ENCODE measurements around the gene ATN1.
"Not testable (repeated sequence)": the region's sequence is repeated elsewhere in the genome, so short reads cannot be mapped to it uniquely, and the experiment has no call there.

Gene ATN1

DNA sequence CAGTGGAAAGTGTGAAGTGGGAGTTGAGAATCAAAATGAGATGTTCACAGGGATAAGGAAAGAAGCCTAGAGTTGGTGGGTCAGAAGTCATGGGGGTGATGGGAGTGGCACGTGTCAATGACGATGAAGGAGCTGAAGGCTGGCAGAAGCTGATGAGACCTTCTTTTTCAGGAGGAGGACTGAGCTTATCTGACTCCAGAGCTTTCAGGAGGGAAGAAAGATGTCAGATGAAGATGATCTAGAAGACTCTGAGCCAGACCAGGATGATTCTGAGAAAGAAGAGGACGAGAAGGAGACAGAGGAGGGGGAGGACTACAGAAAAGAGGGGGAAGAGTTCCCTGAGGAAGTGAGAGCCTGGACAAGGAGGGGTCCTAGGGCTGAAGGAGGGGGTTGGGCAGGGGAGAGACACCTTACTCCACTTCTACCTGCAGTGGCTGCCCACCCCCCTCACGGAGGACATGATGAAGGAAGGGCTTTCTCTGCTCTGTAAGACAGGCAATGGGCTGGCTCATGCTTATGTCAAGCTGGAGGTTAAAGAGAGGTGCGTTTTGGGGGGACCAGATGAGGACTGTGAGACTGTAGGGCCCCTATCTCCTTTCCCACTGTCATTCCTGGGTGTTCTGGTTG is 22.2 kb upstream of the ATN1 start:
- DNase-seq: no peak

DNA sequence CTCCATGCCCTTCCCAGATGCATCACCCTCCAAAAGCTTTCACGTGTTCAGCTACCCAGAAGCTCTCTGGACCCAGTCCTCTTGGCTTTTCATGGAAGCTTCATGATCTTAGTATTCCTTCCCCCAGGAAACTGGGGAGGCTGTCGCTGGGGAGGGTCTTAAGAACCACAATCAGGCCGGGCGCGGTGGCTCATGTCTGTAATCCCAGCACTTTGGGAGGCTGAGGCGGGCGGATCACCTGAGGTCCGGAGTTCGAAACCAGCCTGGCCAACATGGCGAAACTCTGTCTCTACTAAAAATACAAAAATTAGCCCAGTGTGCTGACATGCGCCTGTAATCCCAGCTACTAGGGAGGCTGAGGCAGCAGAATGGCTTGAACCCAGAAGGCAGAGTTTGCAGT is 19.6 kb upstream of the ATN1 start:
- DNase-seq: not testable (repeated sequence)

DNA sequence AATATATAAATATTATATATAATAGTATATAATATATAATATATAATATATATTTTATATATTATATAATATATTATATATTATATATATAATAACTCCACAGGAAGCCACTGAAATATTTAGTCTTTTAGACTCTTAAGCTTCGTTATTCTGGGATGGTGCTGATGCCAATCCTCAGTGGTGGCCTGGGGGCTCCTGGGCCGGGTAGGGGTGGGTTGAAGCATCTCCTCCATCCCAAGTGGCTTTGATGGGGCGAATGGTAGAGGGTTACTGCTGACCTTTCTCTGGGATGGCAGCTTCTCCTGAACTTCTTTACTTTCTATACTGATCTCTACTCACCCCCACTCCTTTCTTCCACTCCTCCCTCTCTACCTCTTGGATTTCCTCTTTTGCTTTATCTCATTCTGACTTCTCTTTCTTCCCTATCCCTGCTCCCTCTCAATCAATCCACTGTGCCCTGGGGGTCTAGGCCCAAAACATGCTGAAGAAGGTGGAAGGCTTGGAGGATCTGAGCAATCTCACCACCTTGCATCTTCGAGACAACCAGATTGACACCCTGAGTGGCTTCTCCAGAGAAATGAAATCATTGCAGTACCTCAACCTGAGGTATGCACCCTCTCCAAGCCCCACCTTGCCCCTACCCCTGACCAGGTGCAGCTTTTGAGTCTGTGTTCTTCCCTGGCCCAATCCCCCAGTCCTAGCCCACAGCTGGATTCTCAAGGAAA is 18.2 kb upstream of the ATN1 start:
- DNase-seq: no peak

DNA sequence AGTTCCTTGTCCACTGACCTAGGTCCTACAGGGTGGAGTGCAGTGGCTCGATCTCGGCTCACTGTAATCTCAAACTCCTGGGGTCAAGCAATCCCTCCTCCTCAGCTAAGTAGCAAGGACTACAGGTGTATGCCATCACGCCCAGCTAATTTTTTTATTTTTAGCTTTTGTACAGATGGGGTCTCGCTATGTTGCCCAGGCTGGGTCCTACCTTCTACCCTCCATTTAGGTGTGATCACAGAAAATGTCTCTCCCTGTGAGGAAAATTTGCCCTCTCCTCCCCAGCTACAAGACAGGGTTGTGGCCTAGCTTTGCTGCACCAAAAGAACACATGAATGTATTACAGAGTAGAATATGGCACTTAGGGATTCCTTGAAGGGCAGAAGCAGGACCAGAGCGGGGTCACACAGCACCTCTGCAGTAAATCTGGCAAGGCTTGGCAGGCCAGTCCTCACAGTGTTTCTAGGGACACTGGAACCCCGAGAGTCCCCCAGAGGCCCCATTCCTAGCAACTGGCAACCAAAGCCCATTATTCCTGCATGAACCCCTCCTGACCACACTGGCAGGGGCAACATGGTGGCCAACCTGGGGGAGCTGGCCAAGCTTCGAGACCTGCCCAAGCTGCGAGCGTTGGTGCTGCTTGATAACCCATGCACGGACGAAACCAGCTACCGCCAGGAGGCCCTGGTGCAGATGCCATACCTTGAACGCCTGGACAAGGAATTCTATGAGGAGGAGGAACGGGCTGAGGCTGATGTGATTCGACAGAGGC is 15.4 kb upstream of the ATN1 start:
- no peak for DNase-seq

DNA sequence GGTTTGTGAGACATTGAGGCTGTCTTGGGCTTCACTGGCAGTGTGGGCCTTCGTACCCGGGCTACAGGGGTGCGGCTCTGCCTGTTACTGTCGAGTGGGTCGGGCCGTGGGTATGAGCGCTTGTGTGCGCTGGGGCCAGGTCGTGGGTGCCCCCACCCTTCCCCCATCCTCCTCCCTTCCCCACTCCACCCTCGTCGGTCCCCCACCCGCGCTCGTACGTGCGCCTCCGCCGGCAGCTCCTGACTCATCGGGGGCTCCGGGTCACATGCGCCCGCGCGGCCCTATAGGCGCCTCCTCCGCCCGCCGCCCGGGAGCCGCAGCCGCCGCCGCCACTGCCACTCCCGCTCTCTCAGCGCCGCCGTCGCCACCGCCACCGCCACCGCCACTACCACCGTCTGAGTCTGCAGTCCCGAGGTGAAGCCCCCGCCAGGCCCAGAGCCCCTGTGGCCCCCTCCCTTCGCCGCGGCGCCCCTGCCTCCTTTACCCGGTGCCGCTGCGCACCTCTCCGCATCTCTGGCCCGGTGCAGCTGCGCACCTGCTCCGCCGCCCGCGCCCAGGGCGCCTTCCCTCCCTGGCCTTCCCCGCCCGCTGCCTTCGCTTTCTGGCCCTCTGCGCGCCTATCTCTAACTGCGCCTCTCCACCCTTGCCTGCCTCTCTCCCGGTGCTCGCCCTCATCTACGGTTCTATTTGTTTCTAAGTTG is 13.4 kb upstream of the ATN1 start, which contains the start of gene ENO2:
TSS of gene ENO2 (plus strand) at position 335 of the 701 bp plus-strand sequence. CDS start 1,253 bp downstream, outside the sequence.
- DNase-seq: peak; percentile 84

DNA sequence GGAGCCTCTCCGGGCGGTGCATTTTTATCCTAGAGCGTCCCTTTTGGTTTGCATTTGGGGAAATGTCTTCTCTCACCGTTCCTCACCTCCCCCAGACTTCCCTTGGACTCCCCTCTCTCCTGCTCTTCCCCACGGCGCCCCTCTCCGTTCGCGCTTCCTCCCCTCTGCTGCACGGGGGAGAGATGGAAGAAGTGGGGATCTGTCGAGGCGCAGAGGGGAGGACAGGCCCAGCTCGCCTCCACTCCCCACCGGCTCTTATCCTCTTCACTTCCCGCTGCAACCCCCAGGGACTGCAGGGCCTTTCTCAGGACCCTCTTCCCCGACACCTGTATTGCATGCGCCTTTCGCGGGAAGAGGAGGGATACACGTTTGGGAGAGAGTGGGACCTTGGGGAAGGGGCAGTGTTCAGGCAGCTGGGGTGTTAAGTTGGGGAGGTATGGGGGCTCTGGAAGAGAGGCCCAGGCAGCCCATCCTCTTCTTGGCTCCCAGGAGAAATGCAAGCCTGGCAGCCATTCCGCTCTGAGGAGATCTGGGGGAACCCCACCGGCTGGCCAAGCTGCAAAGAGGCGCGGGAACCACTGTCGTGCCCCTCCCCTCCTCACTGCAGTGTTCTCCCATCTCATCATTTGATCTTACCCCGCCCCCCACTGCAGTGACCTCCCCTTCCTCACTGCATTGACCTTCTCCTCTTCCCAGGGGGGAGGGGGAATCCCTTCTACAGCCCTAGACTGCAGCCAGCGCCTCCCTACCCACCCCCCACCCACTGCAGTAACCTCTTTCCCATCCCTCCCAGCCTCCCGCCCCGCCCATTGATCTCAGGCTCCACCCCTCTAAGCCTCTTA is 12.6 kb upstream of the ATN1 start:
- no peak for DNase-seq

DNA sequence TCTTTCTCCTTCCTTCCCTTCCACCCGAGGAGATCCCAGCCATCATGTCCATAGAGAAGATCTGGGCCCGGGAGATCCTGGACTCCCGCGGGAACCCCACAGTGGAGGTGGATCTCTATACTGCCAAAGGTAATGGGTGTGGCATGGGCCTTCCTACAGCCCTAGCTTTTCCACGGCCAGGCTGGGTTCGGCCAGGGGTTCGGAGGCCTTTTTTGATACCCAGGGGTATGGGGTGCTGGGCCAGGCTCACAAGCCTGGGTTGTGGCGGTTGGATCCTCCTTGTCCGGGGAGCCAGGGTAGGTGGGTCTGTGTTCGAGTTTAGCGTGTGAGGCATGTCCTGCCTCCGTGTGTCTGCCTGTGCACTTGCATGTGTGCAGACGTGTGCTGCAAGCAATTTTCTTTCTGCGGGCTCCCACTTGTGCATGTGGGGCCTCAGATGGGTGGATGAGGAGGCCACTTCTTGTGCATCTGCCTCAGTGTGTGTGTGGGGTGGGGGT is 11.9 kb upstream of the ATN1 start:
- DNase-seq: no peak

DNA sequence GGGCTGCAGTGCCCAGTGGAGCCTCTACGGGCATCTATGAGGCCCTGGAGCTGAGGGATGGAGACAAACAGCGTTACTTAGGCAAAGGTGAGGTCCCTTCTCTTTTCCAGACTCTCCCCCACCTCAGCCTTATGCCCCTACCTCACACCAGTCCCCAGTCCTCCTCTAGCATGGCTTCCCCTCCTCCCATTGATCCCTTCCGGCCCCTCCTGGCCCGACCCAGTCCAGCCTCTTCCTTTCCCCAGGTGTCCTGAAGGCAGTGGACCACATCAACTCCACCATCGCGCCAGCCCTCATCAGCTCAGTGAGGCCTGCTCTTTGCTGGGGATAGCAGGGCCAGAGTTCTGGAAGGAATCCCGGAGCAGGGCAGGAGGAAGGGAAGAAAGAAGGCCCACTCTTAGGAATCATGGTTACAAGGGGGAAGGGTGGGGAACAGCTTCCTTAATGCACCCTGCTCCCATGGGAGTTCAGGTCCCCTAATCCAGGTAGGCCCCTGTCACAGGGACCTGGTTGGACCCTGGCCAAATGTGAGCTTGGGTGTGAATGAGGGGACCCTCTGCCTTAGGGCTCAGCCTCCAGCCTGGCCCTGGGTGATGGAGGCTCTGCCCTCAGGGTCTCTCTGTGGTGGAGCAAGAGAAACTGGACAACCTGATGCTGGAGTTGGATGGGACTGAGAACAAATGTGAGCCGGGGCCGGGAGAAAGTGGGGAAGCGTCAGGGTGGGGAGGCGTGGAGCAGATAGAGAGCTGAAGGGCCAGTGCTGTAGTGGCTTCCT is 11.1 kb upstream of the ATN1 start:
- DNase-seq: no peak

DNA sequence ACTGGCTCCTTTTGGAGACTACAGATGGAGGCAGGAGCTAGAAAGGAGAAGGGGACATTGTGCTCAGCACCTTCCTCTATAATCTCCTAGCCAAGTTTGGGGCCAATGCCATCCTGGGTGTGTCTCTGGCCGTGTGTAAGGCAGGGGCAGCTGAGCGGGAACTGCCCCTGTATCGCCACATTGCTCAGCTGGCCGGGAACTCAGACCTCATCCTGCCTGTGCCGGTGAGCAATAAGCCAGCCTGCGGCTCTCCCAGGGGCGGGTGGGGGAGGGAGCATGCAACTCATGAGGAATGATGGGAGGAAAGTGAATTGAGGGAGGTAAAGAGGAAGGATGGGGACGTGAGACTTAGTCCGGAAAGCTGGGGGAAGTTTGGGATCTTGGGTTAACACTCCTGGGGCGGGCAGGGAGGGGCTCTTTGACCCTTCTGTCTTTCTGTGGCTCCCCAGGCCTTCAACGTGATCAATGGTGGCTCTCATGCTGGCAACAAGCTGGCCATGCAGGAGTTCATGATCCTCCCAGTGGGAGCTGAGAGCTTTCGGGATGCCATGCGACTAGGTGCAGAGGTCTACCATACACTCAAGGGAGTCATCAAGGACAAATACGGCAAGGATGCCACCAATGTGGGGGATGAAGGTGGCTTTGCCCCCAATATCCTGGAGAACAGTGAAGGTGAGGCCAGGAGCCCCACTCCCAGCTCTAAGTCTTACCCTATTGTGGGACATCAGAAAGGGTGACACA is 10.1 kb upstream of the ATN1 start:
- no peak for DNase-seq

DNA sequence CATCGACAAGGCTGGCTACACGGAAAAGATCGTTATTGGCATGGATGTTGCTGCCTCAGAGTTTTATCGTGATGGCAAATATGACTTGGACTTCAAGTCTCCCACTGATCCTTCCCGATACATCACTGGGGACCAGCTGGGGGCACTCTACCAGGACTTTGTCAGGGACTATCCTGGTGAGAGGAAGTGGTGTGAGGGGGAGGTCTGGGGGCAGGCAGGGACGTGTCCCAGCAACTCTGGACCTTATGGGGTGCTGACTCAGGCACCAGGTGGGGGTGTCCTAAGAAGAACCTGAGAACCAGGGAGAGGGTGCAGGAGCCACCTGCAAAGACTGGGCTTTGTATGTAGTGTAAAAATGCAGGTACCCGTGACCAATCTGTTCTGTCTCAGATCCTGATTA is 8.2 kb upstream of the ATN1 start:
- DNase-seq: no peak

DNA sequence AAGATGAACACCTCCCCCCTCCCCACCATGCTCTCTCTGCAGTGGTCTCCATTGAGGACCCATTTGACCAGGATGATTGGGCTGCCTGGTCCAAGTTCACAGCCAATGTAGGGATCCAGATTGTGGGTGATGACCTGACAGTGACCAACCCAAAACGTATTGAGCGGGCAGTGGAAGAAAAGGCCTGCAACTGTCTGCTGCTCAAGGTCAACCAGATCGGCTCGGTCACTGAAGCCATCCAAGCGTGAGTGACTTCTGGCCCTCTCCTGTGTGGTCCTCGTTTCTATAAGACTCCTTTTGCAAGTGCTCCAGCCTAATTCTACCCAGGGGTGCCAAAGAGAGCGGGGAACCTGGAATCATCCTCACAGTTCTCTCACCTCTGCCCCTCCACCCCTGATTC is 6.2 kb upstream of the ATN1 start:
- no peak for DNase-seq

DNA sequence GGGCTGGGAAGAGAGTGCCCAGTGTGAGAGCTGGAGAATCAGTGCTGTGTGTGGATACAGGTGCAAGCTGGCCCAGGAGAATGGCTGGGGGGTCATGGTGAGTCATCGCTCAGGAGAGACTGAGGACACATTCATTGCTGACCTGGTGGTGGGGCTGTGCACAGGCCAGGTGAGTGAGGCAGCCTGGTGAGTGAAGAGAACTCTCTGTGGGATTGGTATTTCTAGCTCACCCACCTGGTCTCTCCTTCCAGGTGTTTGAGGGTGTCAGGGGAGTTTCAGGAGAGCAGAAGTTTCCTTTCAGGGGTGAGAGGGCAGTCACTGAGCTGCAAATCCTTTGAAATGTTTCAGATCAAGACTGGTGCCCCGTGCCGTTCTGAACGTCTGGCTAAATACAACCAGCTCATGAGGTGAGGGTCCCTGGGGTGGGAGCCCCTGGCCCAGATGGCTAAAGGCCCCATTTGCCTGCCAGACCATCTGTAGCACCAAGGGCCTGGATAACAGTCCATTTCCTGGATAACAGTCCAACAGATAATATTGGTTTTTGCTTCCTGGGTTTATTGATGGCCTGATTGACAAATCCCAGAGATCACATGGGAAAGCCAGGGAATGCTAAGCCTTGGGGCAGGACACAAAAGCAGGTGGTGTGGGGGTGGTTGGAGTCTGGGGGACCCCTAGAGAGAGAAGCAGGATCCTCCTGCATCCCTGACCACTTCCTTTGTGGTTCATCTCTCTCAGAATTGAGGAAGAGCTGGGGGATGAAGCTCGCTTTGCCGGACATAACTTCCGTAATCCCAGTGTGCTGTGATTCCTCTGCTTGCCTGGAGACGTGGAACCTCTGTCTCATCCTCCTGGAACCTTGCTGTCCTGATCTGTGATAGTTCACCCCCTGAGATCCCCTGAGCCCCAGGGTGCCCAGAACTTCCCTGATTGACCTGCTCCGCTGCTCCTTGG is 5.5 kb upstream of the ATN1 start:
- no peak for DNase-seq

DNA sequence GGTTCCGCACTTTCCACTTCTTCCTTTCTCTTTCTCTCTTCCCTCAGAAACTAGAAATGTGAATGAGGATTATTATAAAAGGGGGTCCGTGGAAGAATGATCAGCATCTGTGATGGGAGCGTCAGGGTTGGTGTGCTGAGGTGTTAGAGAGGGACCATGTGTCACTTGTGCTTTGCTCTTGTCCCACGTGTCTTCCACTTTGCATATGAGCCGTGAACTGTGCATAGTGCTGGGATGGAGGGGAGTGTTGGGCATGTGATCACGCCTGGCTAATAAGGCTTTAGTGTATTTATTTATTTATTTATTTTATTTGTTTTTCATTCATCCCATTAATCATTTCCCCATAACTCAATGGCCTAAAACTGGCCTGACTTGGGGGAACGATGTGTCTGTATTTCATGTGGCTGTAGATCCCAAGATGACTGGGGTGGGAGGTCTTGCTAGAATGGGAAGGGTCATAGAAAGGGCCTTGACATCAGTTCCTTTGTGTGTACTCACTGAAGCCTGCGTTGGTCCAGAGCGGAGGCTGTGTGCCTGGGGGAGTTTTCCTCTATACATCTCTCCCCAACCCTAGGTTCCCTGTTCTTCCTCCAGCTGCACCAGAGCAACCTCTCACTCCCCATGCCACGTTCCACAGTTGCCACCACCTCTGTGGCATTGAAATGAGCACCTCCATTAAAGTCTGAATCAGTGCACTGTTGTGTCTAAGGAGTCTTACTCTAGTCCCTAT is 4.6 kb upstream of the ATN1 start:
- no peak for DNase-seq

DNA sequence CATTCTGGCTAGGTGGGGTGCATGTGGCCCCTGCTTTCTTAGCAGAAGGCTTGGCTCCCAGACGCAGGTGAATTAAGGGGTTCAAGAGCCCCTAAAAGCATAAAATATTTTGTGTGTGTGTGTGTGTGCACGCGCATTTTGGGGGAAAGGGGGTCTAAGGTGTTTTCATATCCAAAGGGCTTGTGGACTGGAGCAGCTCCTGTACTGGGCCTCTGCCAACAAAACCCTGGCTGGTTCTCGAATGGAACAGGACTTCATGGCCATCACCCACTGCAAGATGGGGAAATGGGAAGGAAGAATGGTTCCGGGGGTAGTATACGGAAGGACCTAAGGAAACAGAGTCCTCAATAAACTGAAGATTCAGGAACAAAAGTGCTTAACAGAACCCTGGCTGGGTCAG is 3.9 kb upstream of the ATN1 start:
- DNase-seq: no peak

DNA sequence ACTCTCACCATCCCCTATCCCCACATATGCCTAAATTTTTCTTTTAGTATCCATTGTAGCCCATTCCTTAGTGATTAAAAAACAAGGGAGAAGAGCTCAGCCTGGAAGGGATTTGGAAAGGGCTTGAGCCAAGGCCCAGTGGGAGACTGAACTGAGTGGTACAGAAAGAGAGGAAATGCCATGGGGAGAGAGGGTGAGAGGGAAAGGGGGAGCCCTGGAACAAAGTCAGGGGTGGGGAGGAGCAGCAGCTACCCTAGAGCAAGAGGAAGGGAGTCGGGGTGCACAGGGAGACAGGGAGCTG is 2.6 kb upstream of the ATN1 start:
- no peak for DNase-seq

DNA sequence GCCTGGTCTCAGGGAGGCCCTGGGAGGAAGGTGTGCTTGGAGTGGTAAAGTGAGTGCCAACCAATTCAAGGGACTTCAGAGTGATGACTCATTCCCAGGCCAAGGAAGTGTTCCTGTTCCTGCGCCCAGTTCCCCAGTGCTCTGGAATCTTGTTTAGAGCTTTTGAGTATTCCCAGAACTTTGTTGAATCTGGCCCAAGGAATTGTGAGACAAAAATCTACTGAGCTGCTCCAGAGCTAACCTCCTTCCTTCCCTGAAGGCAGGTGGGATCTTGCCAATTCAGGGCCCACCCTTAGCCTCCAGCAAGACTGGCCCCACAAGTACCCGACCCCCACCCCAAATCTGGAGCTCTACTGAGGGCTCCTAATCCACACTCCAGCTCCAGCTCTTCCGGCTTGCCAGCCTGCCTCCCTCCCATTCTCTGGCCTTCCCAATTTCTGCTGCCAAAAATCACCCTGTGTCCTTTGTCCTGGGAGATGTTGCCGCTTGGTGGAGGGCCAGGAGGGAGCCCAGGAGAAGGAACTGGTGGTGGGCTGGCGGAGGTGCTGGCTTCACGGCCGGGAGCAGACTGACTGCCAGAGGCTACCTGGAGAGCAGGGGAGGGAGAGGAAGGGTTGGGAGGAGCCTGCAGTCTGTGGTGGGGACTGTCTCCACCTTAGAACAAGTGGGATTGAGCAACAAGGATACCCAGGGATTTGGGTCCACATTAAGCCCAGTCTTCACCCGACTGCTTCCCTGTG is 2.0 kb upstream of the ATN1 start:
- DNase-seq: no peak

DNA sequence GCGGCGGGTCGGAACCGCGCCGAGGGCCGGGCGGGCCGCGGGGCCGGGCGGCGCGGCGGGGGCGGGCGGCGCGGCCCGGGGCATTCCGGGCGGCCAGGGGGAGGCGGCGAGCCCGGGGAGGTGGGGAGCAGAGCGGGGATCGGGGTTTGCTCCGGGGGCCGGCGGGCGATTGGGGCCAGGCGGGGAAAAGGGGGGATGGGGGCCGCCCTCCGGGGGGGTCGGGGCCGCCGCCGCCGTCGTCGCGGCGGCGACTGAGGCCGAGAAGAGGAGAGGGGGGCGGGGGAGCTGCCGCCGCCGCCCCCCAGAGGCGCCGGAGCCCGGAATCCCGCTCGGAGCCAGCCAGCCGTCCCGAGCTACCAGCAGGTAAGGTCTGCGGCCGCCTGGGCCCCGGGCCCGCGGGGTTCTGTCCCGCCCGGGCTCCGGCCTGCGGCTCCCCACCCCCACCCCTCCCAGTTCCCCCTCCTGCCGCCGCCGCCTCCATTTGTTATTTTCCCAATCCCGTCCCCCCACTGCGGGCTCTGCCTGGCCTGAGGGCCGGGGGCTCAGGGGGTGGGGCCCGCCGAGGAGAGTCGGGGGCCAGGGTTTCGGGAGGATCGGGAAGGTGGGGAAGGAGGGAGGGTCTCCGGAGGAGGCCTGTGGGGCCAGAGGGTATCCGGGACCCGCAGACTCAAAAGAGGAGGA is 403 bp downstream of the ATN1 start:
- peak; percentile 33 for DNase-seq
